ENCODE measurements around the gene NTMT1. TPM values are rescaled to one million over a fixed set of nuclear protein-coding genes. Genes with fewer than 3 reads are reported as not detected.

The NTMT1 gene
- total and polyA plus RNA-seq, 9 of the 15 experiments (the other 6 are each of a cell fraction or from before 2014, with no cell fraction given): 42.1 to 116 (median 74.7) TPM

GRCh38 chr9:129596541-129597331 lies 29.2 kb upstream of the NTMT1 start:
- no peak overlapping the region for H3K4me3 ChIP-seq
- no peaks in the 10 kb centered on the region for H3K9me3 ChIP-seq (replicated peaks; ENCODE audit: control insufficient read depth, insufficient read depth, low read depth, low read length)
- TF ChIP-seq PCBP1 (IDR thresholded peaks at IDR 0.05; ENCODE audit: low read depth, low read length, poor library complexity, severe bottlenecking) (peak; percentile 92), POLR2G (IDR thresholded peaks at IDR 0.05; ENCODE audit: low read depth, low read length) (0 out of 2 replicates have a peak, but pooled peaks have one; percentile 13), HNRNPLL (IDR thresholded peaks at IDR 0.05; ENCODE audit: low read depth, low read length, poor library complexity, severe bottlenecking) (no peak), ZNF143 (CRISPR knock-in tag; IDR thresholded peaks at IDR 0.05) (peak; percentile 41; the same call in 1 of the 2 replicates), EGR1 (conservative IDR thresholded peaks at IDR 0.05) (peak; percentile 83), RBFOX2 (IDR thresholded peaks at IDR 0.05; ENCODE audit: low read depth, low read length) (peak; percentile 43; the same call in 1 of the 2 replicates)
- TF ChIP-seq, protein P1, sequence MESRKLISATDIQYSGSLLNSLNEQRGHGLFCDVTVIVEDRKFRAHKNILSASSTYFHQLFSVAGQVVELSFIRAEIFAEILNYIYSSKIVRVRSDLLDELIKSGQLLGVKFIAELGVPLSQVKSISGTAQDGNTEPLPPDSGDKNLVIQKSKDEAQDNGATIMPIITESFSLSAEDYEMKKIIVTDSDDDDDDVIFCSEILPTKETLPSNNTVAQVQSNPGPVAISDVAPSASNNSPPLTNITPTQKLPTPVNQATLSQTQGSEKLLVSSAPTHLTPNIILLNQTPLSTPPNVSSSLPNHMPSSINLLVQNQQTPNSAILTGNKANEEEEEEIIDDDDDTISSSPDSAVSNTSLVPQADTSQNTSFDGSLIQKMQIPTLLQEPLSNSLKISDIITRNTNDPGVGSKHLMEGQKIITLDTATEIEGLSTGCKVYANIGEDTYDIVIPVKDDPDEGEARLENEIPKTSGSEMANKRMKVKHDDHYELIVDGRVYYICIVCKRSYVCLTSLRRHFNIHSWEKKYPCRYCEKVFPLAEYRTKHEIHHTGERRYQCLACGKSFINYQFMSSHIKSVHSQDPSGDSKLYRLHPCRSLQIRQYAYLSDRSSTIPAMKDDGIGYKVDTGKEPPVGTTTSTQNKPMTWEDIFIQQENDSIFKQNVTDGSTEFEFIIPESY (CRISPR knock-in tag; IDR thresholded peaks at IDR 0.05): peak; percentile 37; the same call in 1 of the 2 replicates
- TF ChIP-seq, protein P2, sequence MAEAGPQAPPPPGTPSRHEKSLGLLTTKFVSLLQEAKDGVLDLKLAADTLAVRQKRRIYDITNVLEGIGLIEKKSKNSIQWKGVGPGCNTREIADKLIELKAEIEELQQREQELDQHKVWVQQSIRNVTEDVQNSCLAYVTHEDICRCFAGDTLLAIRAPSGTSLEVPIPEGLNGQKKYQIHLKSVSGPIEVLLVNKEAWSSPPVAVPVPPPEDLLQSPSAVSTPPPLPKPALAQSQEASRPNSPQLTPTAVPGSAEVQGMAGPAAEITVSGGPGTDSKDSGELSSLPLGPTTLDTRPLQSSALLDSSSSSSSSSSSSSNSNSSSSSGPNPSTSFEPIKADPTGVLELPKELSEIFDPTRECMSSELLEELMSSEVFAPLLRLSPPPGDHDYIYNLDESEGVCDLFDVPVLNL (CRISPR knock-in tag; IDR thresholded peaks at IDR 0.05; ENCODE audit: low read depth): no peak
- 53% methylated on average over 15 of the region's 33 CpGs for WGBS (ENCODE audit: insufficient coverage, low coverage, missing lambda C conversion rate)
- peak overlapping the region in 1 of 2 experiments; percentile 73; a peak in 2 of 4 replicates for H3K9ac ChIP-seq (ENCODE audit: insufficient read depth in 1 of 2, low read depth in 2 of 2, low read length in 2 of 2)
- H3K27ac ChIP-seq (ENCODE audit: extremely low read depth, low read depth, low read length): peak overlapping the region; percentile 78; the same call in 2 of the 3 replicates
- peak overlapping the region; percentile 81 for H2AFZ ChIP-seq (ENCODE audit: low read depth, low read length)
- H3K27me3 ChIP-seq (ENCODE audit: control insufficient read depth in 2 of 2, insufficient read depth in 2 of 2, low read length in 2 of 2): no peaks in the 10 kb centered on the region
- H3K4me2 ChIP-seq (ENCODE audit: insufficient read depth, low read length): peak overlapping the region; percentile 22; the same call in 1 of the 2 replicates
- POLR2A ChIA-PET: interaction anchor here (0.6 to 1.0 kb wide), 5 partner anchors 10 to 115 kb away, joined by 3 to 5 read pairs (median 3); no protein-coding TSS in a partner anchor
- no TSS peak for BruUV-seq (replicated peaks)
- ATAC-seq (peak; percentile 57), FAIRE-seq (no peak), DNase-seq (ENCODE audit: extremely low read depth in 1 of 4, low spot score in 3 of 4) (peak in 2 of 4 experiments; percentile 52 to 58)
- H3K79me2 ChIP-seq (ENCODE audit: control insufficient read depth, insufficient read depth, low read length): no peaks in the 10 kb centered on the region
- H3K4me1 ChIP-seq (replicated peaks in 1 of 2; ENCODE audit: control insufficient read depth in 2 of 2, insufficient read depth in 2 of 2, low read length in 2 of 2): peaks cover 20 to 39% of the 10 kb centered on the region in 2 experiments
- CTCF ChIA-PET (ENCODE audit: low intra/inter-chr PET ratio): no interaction called here
- no peaks in the 10 kb centered on the region for H3K9me1 ChIP-seq (ENCODE audit: control insufficient read depth, insufficient read depth, low read length)
- in situ Hi-C loops (cut with MboI) (no loop called here), intact Hi-C loops (cut with micrococcal nuclease) (loop anchor here (10.0 kb wide), 1 partner anchor 192 kb away; no protein-coding TSS in a partner anchor)
- H4K20me1 ChIP-seq (replicated peaks; ENCODE audit: control insufficient read depth, insufficient read depth, low read length): no peaks in the 10 kb centered on the region
- no peaks in the 10 kb centered on the region for H3K36me3 ChIP-seq (ENCODE audit: control insufficient read depth, insufficient read depth, low read length)

Measured in K562 (cell line).